Smooth muscle cell of the pulmonary artery (primary cell): ENCODE measurements around the gene TNNI3K. TPM values are rescaled to one million over a fixed set of nuclear protein-coding genes. Genes with fewer than 3 reads are reported as not detected.

ENCODE experiments used
- total RNA-seq: library from RNA; depleted of rRNA; stranded (reverse); fragments of >200 nt; gene quantifications from 2 replicates; pipeline ENCODE4 v1.2.3, GENCODE V29; 2014

TNNI3K gene, protein sequence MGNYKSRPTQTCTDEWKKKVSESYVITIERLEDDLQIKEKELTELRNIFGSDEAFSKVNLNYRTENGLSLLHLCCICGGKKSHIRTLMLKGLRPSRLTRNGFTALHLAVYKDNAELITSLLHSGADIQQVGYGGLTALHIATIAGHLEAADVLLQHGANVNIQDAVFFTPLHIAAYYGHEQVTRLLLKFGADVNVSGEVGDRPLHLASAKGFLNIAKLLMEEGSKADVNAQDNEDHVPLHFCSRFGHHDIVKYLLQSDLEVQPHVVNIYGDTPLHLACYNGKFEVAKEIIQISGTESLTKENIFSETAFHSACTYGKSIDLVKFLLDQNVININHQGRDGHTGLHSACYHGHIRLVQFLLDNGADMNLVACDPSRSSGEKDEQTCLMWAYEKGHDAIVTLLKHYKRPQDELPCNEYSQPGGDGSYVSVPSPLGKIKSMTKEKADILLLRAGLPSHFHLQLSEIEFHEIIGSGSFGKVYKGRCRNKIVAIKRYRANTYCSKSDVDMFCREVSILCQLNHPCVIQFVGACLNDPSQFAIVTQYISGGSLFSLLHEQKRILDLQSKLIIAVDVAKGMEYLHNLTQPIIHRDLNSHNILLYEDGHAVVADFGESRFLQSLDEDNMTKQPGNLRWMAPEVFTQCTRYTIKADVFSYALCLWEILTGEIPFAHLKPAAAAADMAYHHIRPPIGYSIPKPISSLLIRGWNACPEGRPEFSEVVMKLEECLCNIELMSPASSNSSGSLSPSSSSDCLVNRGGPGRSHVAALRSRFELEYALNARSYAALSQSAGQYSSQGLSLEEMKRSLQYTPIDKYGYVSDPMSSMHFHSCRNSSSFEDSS
- not detected in 2 replicates for total RNA-seq

DNA sequence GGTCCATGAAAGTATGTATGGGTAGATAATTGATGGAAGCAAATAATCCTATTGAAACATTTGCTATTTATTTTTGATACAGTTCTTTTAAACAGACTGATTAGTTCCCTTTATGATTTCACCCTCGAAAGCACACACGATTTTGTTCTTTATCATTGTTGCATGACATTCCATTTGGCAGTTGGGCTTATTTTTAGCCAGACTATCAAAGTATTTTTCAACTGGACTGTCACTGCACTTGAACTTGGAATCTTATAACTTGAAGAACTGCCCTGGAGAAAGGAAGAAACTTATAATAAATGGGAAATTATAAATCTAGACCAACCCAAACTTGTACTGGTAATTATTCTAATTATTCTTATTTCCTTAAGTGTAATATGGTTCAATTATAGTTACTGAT is at the start of gene TNNI3K:
Gene TNNI3K, plus strand, starts transcription at position 235 of the 400 bp plus-strand sequence. Its CDS starts 65 bp downstream, at position 300.

DNA sequence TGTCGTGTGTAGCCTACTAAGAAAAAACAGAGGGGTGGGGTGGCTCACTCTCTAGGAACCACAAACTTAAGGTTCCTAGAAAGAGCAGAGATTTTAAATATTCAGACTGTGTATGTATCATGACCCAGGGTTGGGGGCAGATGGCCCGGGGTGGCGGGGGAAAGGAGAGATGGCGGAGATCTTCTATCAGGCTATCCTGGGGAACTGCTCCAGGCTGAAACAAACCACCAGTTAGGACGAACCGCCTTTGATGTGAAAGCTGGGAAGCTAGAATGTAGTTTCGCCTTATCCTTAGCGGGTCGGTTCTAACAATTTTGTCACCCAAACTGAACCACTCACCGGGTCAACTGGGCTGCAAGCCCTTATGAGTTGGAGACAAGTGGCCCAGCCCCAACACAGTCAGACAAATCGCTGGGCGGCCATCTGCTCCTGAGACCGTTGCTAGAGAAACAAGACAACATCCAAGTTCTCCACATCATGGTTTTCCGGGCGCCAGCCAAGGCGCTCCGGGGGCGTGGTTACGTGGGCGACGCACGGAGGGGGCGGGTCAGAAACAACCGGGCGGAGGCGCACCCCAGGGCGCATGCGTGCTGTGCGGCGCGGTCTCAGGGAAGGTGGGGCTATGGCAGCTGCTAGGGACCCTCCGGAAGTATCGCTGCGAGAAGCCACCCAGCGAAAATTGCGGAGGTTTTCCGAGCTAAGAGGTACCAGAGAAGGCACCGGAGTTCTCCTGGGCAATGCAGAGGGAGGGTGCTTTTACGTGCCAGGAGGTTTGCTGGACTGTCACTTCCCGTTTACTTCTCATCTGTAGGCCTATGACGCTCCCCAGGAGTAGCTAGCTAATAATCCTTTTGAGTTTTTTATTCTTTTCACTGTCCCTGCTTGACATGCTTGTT is 37.3 kb upstream of the TNNI3K start, which contains the start of the genes FPGT and LRRIQ3:
Gene FPGT, plus strand, starts transcription at position 586 of the 896 bp plus-strand sequence. Its CDS starts 37 bp downstream, at position 623.
Gene LRRIQ3, minus strand, starts transcription at position 520 of the 896 bp plus-strand sequence. CDS start 14,492 bp downstream, outside the sequence.

DNA sequence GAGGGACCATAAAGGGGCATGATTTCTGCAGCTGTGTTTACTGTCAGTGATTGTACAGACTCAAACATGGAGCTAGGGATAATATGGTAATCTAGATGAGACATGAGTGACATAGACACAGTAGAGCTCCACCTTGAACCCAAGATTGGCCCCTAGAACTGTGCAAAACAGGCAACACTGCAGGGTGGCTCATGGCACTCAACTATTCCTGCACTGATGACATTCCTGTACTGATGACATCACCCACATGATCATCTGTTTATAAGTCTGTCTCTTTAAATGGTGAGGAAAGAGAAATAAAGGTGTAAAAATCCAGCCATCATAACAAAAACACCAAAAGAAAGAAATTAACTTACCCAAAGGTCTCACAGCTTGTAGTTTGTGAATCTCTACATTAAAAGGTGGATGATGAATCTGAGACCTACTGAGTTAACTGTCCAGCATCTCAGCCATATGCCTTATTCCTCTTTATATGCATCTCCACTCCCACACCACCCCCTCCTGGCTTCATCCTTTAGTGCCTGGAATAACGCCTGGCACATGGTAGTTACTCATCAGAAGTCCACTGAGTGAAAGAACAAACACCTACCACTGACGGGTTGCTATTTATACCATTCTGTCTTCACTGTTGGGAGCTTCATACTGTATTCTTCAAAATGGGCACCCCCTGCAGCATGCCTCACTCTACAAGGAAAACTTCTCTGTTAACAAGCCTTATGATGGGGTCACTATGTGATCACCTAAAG is 277.2 kb downstream of the TNNI3K start, which contains the start of gene LRRC53:
Gene LRRC53, minus strand, starts transcription at position 442 of the 746 bp plus-strand sequence. CDS start 29,262 bp downstream, outside the sequence.

Other genes with a start within 250 kb of the TNNI3K start
- gene LRRIQ3, start 37.2 kb upstream of the TNNI3K start, total RNA-seq = 0.46 and 0.56 TPM in 2 replicates
- 13.1 and 17.3 TPM in 2 replicates for gene FPGT, start 37.1 kb upstream of the TNNI3K start, total RNA-seq